ENCODE results near the gene LPAR1.
"Not testable (repeated sequence)": the region's sequence is repeated elsewhere in the genome, so short reads cannot be mapped to it uniquely, and the experiment has no call there.

The LPAR1 gene

DNA sequence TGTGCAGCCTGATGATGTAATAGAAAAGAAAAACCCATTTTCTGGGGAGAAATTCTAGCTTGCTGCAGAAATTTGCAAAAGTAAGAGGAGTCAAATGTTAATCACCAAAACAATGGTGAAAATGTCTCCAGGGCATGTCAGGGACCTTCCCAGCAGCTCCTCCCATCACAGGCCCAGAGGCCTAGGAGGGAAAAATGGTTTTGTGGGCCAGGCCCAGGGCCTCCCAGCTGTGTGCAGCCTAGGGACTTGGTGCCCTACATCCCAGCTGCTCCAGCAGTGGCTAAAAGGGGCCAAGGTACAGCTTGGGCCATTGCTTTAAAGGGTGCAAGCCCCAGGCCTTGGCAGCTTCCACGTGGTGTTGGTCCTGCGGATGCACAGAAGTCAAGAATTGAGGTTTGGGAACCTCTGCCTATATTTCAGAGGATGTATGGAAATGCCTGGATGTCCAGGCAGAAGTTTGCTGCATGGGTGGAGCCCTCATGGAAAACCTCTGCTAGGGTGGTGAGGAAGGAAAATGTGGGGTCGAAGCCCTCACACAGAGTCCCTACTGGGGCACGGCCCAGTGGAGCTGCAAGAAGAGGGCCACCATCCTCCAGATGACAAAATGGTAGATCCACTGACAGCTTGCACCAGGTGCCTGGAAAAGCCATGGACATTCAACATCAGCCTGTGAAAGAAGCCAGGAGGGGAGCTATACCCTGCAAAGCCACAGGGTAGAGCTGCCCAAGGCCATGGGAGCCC lies 176.7 kb downstream of the LPAR1 start:
- DNase-seq, result not testable (repeated sequence)

DNA sequence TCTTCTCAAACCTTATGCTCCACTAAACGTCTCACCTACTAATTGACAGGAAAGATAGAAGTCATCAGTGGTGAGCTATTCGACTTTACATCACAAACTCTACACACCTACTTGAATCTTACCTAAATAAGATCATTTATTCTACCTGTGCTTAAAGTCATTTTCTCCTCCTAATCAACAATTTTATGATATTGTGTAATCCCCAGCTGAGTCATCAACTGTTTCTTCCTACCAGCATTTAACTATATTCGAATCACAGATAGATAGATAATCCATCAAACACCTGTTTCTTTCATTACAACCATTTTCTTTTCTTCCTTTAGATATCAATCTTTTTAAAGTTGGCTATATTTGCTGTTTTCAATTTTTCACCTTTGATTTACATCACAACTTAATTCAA lies 181.5 kb downstream of the LPAR1 start:
- no peak for DNase-seq

DNA sequence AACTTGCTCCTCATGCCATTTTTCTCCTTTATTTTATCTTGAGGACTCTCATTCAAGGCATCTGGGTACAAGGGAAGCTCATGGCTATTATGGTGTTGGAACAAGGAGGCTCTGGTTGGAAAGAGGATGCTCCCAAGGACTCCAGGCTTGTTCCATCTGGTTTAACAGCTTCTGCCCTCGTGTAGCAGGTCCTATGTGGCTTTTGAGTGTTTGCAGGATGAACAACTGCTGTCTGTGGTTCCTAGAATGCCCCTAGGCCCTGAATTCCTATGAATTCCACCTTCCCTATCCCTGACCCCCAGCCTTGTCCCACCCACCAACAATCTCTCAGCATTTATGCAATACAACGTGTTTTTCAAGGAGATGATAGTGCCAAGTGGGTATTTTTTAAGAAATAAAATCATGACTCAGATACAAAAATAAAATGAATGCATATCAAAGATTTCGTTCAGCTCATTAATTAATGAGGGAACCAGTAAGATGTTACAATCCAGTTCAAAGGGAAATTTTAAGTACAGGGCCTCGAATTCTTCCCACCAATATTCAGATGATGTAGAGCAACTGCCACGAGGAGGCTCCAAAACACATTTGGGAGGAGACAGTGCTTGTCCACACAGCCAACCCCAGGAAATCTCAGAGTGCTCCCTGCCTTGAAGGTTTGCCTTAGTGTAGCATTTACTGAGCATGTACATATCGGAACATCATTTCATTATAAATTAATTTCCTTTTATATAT lies 187.7 kb downstream of the LPAR1 start:
- DNase-seq, result no peak

GRCh38 chr9:110847671-110848070 lies 190.6 kb downstream of the LPAR1 start:
- no peak for DNase-seq

- no peak for DNase-seq
Measured at GRCh38 chr9:110846215-110846614, 192.1 kb downstream of the LPAR1 start.

- no peak for DNase-seq
Measured at GRCh38 chr9:110844121-110844520, 194.1 kb downstream of the LPAR1 start.

GRCh38 chr9:110842986-110843385 lies 195.3 kb downstream of the LPAR1 start:
- no peak for DNase-seq

GRCh38 chr9:110842169-110842568 lies 196.1 kb downstream of the LPAR1 start:
- DNase-seq, result no peak

GRCh38 chr9:110837401-110838005 lies 200.8 kb downstream of the LPAR1 start:
- no peak for DNase-seq

DNA sequence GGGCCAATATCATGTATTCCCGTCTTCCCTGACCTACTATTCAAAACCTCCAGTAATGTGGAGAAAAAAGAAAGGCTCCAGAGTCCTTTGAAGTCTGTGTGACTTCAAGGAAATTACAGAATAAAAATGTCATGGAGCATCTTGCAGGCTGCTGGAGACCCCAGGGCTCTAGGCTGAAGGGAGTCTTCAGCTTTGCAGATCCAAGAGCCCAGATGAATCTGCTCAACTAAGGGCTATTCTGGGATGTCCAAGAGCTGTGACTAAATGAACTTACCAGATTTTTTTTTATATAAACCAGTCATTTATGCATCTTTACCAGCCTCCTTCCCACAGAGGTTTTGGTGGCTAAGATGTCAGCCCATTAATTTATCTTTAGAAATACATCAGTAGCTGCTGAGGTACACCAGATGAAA lies 202.4 kb downstream of the LPAR1 start:
- no peak for DNase-seq

- no peak for DNase-seq
Measured at GRCh38 chr9:110835404-110835803, 202.9 kb downstream of the LPAR1 start.

DNA sequence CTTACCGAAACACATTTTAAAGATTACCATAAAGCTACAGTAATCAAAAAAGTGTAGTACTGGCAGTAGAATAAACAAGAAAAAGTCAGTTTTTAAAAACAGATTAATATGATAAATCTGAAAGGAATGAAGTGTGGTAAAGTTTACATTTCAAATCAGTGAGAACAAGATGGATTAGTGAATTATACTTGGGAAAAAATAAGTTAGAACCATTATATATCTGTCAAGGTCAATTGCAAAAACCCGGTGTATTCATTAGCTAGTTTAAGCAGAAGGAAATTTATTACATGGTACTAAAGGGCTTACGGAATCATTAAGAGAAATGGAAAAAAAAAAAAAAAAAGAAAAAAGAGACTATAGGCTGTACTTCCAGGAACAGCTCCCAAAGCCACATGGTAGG lies 205.3 kb downstream of the LPAR1 start:
- no peak for DNase-seq

DNA sequence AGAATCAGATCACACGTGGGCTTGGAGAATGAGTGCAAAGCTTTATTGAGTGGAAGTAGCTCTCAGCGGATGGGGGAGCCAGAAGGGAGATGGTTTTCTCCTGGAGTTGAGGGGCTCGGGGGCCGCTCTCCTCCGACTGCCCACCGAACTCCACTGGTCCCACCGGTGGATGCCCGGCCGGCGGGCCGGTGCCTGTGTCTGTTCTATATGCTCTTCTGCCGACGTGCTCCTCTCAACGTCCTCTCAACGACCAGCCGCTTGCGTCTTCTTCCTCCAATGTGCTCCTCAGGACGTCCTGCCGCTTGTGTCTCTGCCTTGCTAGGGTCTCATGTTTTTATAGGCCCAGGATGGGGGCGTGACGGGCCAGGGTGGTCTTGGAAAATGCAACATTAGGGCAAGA lies 207.8 kb downstream of the LPAR1 start:
- no peak for DNase-seq

GRCh38 chr9:110828264-110828663 lies 210.0 kb downstream of the LPAR1 start:
- DNase-seq, result no peak

GRCh38 chr9:110826400-110826799 lies 211.9 kb downstream of the LPAR1 start:
- not testable (repeated sequence) for DNase-seq

DNA sequence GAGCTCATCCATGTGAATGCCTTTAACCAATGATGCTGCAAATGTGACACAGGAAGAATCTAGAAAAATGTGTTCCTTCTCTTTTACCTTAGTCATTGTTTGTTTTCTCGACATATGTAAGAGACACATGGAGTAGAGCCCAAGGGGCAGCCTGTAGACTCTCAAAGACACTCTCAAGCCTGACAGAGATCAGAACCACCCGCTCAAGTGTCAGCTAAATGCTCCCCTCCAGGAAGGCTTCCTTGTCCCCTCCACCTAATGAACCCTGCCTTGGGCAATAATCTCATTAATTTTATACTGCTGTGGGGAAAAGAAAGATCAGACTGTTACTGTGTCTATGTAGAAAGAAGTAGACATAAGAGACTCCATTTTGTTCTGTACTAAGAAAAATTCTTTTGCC lies 212.3 kb downstream of the LPAR1 start:
- DNase-seq, result no peak

GRCh38 chr9:110825129-110825528 lies 213.1 kb downstream of the LPAR1 start:
- not testable (repeated sequence) for DNase-seq
